Testis (tissue), 3 donors: Measurements from ENCODE around the gene PLB1. TPM values are rescaled to one million over a fixed set of nuclear protein-coding genes. Genes with fewer than 3 reads are reported as not detected.

ENCODE experiments used
- DNase-seq: peaks from one replicate; pipeline ENCODE4 v3.0.0-alpha.2; 2019
- H3K27ac ChIP-seq, 2 donors: fragments of 200-600 bp; sonication (generic); one replicate each; pipeline ENCODE4 v1.5.1; 2019
- H3K27me3 ChIP-seq: fragments of 200-600 bp; sonication (generic); one replicate; pipeline ENCODE4 v1.5.1; 2019
- H3K36me3 ChIP-seq: fragments of 200-600 bp; sonication (generic); one replicate; pipeline ENCODE4 v1.5.1; 2017; ENCODE audit warnings: low read depth; ENCODE audit errors: missing control alignments
- H3K4me1 ChIP-seq: fragments of 200-600 bp; sonication (generic); one replicate; pipeline ENCODE4 v1.5.1; 2019
- H3K4me3 ChIP-seq, 2 donors: fragments of 200-600 bp; sonication (generic); one replicate each; pipeline ENCODE4 v1.5.1; 2017 to 2019
- H3K9me3 ChIP-seq: fragments of 200-600 bp; sonication (generic); one replicate; pipeline ENCODE4 v1.5.1; 2017
- POLR2A ChIP-seq: fragments of 450-650 bp; IDR thresholded peaks from one replicate; pipeline ENCODE4 v1.6.1; 2017; ENCODE audit warnings: antibody characterized with exemption, mild to moderate bottlenecking, moderate library complexity
- WGBS, 2 donors: methylation state at CpG; one replicate each; pipeline ENCODE4 v1.1.5; 2018; 5-methylcytosine and 5-hydroxymethylcytosine counted together
- intact Hi-C: fragments of 100-400 bp; cut with DNase I; formaldehyde crosslinking; loops from one replicate; pipeline ENCODE4 v1.15.1; 2023; ENCODE audit warnings: low total_unique reads
- polyA plus RNA-seq: library from polyadenylated mRNA; stranded (reverse); fragments of 350-450 nt; fragmentation: Illumina TruSeq; extraction: RNeasy Lipid Tissue Mini Kit (QIAGEN cat#74804); gene quantifications from one replicate; pipeline ENCODE4 v1.2.3, GENCODE V29; 2014; ENCODE audit warnings: low read depth, low replicate concordance; ENCODE audit not compliant: insufficient read depth
- total RNA-seq, 2 donors: library from RNA; depleted of rRNA; stranded (reverse); fragments of >200 nt; gene quantifications; one replicate each; pipeline ENCODE4 v1.2.3, GENCODE V29; 2016
- TF ChIP-seq, protein P1 (sequence below), 3 experiments: fragments of 450-650 bp in 2 of 3; fragments of 200-600 bp in 1 of 3; sonication (generic) in 1 of 3; IDR thresholded peaks; one replicate each; pipeline ENCODE4 v1.5.1; 2016 to 2019; ENCODE audit warnings: antibody characterized with exemption in 3 of 3, mild to moderate bottlenecking in 2 of 3, moderate library complexity in 1 of 3

PLB1 gene
- total and polyA plus RNA-seq, 3 donors from 2014 or later = 7.6 to 10.9 (median 10.4) TPM

DNA sequence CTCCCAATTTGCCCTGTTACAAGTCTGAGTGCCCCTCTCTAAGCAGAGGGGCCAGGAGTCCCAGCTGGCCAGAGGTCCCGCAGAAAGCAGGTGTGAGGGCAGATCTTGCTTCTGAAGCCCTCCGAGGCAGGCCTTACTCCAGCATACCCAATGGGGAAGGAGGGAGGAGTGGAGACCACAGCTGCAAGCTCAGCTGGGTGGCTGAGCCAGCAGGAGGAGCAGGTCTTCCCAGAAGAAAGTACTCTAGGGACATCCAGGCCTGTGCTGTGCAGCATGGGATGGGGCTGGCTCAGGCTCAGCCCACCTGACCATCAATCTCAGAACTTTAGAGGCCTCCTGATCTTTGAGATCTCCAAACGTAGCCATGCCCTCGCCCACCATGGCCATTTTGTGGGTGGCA, 31.3 kb downstream of the PLB1 start:
- Histone ChIP-seq H3K27ac (no peak overlapping the region), H3K4me1 (no peaks in the 10 kb centered on the region), H3K27me3 (no peaks in the 10 kb centered on the region), H3K9me3 (no peaks in the 10 kb centered on the region), H3K4me3 (no peak overlapping the region), H3K36me3 (no peaks in the 10 kb centered on the region)
- DNase-seq = no peak
- TF ChIP-seq POLR2A = no peak
- TF ChIP-seq, protein P1, sequence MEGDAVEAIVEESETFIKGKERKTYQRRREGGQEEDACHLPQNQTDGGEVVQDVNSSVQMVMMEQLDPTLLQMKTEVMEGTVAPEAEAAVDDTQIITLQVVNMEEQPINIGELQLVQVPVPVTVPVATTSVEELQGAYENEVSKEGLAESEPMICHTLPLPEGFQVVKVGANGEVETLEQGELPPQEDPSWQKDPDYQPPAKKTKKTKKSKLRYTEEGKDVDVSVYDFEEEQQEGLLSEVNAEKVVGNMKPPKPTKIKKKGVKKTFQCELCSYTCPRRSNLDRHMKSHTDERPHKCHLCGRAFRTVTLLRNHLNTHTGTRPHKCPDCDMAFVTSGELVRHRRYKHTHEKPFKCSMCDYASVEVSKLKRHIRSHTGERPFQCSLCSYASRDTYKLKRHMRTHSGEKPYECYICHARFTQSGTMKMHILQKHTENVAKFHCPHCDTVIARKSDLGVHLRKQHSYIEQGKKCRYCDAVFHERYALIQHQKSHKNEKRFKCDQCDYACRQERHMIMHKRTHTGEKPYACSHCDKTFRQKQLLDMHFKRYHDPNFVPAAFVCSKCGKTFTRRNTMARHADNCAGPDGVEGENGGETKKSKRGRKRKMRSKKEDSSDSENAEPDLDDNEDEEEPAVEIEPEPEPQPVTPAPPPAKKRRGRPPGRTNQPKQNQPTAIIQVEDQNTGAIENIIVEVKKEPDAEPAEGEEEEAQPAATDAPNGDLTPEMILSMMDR (IDR thresholded peaks at IDR 0.05) = no peak
- WGBS, 2 donors = 83 to 100% methylated on average over 1 to 4 of the region's 4 CpGs
- intact Hi-C loops = no loop called here

DNA sequence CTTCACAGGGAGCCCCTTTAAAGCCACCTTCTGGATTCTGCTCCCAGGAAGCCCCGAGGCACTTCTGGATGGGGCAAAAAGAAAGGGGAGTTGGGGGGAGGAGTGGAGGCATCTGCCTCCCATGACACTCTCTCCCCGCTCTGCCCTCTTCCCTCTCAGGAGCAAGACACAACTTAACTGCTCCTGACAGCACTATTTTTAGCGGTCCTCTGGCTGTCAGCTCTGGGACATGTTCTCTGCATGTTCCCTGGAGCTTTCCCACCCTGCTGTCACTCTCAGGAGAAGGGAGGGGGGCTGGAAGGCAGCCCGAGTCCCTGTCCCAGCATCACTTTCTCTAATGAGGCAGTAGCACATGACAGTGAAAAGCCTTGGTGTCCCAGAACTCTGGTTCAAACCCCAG, 32.3 kb downstream of the PLB1 start:
- Histone ChIP-seq H3K27me3 (no peaks in the 10 kb centered on the region), H3K36me3 (no peaks in the 10 kb centered on the region), H3K4me1 (no peaks in the 10 kb centered on the region), H3K27ac (no peak overlapping the region), H3K9me3 (no peaks in the 10 kb centered on the region), H3K4me3 (no peak overlapping the region)
- no peak for DNase-seq
- 62 to 79% methylated on average over 4 of the region's 4 CpGs for WGBS, 2 donors
- intact Hi-C loops = no loop called here
- no peak for TF ChIP-seq POLR2A
- TF ChIP-seq, protein P1 (IDR thresholded peaks at IDR 0.05) = no peak

- H3K36me3 ChIP-seq = no peaks in the 10 kb centered on the region
- H3K27me3 ChIP-seq = no peaks in the 10 kb centered on the region
- H3K27ac ChIP-seq = no peak overlapping the region
- TF ChIP-seq, protein P1 (IDR thresholded peaks at IDR 0.05) = no peak
- no peak for TF ChIP-seq POLR2A
- WGBS, 2 donors = 82 to 88% methylated on average over 3 of the region's 3 CpGs
- H3K4me1 ChIP-seq = no peaks in the 10 kb centered on the region
- intact Hi-C loops = no loop called here
- no peaks in the 10 kb centered on the region for H3K9me3 ChIP-seq
- no peak overlapping the region for H3K4me3 ChIP-seq
- DNase-seq = no peak
Observed at GRCh38 chr2:28530782-28531181, 34.9 kb downstream of the PLB1 start.

- WGBS, 2 donors = 81 to 82% methylated on average over 5 of the region's 5 CpGs
- no peak for DNase-seq
- Histone ChIP-seq H3K4me3 (no peak overlapping the region), H3K27me3 (no peaks in the 10 kb centered on the region), H3K9me3 (no peaks in the 10 kb centered on the region), H3K36me3 (no peaks in the 10 kb centered on the region), H3K27ac (no peak overlapping the region), H3K4me1 (no peaks in the 10 kb centered on the region)
- TF ChIP-seq, protein P1 (IDR thresholded peaks at IDR 0.05) = no peak
- TF ChIP-seq POLR2A = no peak
- intact Hi-C loops = no loop called here
Observed at GRCh38 chr2:28532399-28532798, 36.5 kb downstream of the PLB1 start.

DNA sequence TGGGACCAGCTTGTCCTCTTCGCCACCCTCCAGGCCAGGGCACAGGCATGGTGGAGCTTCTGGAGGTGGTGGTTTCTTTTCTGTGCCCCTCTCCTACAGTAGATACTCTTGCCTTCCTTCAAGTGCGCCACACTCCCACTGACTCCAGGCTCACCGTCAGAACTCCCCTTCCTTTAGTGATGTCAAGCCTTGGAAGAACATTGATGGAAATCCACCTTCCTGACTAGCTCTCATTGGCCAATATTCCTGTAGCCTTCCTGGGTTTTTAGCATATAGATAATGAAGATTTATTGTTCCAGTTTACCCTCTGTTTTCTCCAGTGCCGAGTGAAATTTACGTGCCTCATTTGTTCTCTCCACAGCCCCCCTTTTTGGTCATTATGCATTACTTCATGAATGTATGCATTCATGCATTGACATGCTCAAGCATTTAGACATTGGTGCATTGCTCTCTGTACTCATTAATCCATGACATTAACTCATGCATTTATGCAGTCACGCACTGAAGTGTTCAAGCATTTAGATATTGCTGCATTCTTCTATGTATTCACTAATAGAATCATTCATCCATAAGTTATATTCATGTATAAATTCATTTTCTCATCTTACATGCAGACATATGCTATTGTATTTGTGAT, 37.3 kb downstream of the PLB1 start:
- TF ChIP-seq, protein P1 (IDR thresholded peaks at IDR 0.05) = no peak
- TF ChIP-seq POLR2A = no peak
- H3K9me3 ChIP-seq = no peaks in the 10 kb centered on the region
- intact Hi-C loops = no loop called here
- no peaks in the 10 kb centered on the region for H3K36me3 ChIP-seq
- no peak overlapping the region for H3K27ac ChIP-seq
- H3K27me3 ChIP-seq = no peaks in the 10 kb centered on the region
- H3K4me1 ChIP-seq = no peaks in the 10 kb centered on the region
- WGBS, 2 donors = 71 to 72% methylated on average over 6 of the region's 6 CpGs
- no peak overlapping the region for H3K4me3 ChIP-seq
- no peak for DNase-seq
